Mucosa of rectum (tissue), 2 donors: ENCODE results near the gene NINJ2.

Source experiments
- H3K27ac ChIP-seq, 2 donors: one replicate each; pipeline ENCODE4 v1.7.0; 2013; ENCODE audit warnings: inconsistent platforms in 2 of 2, low read depth in 2 of 2, low read length in 2 of 2
- H3K27me3 ChIP-seq, 2 donors: one replicate each; pipeline ENCODE4 v1.7.0; 2013; ENCODE audit warnings: low read length in 2 of 2; ENCODE audit not compliant: control insufficient read depth in 2 of 2, insufficient read depth in 2 of 2
- H3K36me3 ChIP-seq, 2 donors: one replicate each; pipeline ENCODE4 v1.7.0; 2013; ENCODE audit warnings: low read length in 2 of 2; ENCODE audit not compliant: control insufficient read depth in 2 of 2, insufficient read depth in 2 of 2
- H3K4me1 ChIP-seq, 2 donors: one replicate each; pipeline ENCODE4 v1.7.0; 2013; ENCODE audit warnings: low read length in 2 of 2, mild to moderate bottlenecking in 1 of 2; ENCODE audit not compliant: control insufficient read depth in 2 of 2, insufficient read depth in 2 of 2
- H3K4me3 ChIP-seq, 2 donors: one replicate each; pipeline ENCODE4 v1.7.0; 2013; ENCODE audit warnings: low read length in 2 of 2
- H3K9ac ChIP-seq, 2 donors: one replicate each; pipeline ENCODE4 v1.7.0; 2013; ENCODE audit warnings: low read length in 2 of 2, low read depth in 1 of 2, mild to moderate bottlenecking in 1 of 2
- H3K9me3 ChIP-seq, 2 donors: one replicate each; pipeline ENCODE4 v1.7.0; 2013; ENCODE audit warnings: low read length in 2 of 2; ENCODE audit not compliant: control insufficient read depth in 2 of 2
- donor health status: healthy.
- donor health status: Normal muscosa, but diverticular disease.

NINJ2 gene

GRCh38 chr12:526089-526488 lies 137.2 kb downstream of the NINJ2 start:
- H3K4me1 ChIP-seq = peaks cover 0 to 5% of the 10 kb centered on the region in 2 donors
- H3K27me3 ChIP-seq = no peaks in the 10 kb centered on the region
- no peak overlapping the region for H3K4me3 ChIP-seq
- H3K27ac ChIP-seq = no peak overlapping the region
- H3K36me3 ChIP-seq = peaks cover 0 to 14% of the 10 kb centered on the region in 2 donors
- H3K9ac ChIP-seq = no peak overlapping the region
- no peaks in the 10 kb centered on the region for H3K9me3 ChIP-seq

DNA sequence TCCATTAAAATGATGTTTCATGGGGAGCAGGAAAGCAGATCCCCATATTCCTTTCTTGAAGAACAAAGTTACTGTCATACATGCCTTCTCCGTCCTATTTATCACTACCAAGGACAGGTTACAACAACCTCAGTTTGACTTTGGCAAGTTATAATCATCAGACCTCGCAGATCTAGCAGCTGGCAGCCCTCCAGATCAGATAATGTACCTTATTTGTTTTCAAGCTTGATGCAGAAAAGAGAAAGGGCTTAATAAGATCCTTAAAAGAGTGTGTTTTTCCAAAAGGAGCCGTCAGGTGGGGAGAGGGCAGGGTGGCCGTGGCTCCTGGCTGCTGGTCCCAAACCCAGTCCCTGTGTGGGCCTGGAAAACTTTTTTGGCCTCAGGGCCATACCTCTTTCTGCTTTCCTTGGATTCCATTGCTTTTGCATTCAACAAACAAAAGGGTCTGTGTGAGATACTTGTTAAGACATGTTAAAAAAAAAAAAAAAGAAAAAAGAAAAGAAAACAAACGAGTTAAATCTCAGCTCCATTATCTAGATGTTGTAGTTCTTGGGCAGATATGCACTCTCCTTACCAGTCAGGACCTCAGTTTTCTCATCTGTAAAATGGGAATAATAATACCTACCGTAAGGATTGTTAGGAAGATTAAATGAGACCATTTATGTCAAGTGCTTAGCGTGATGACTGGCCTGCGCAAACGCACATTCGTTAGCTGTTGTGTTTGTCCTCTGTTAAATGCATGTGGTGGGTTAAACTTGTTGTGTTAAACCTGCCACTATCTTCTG lies 138.9 kb downstream of the NINJ2 start:
- H3K9ac ChIP-seq = no peak overlapping the region
- no peaks in the 10 kb centered on the region for H3K4me1 ChIP-seq
- peaks cover 0 to 14% of the 10 kb centered on the region in 2 donors for H3K36me3 ChIP-seq
- H3K27me3 ChIP-seq = no peaks in the 10 kb centered on the region
- no peaks in the 10 kb centered on the region for H3K9me3 ChIP-seq
- H3K4me3 ChIP-seq = no peak overlapping the region
- no peak overlapping the region for H3K27ac ChIP-seq

DNA sequence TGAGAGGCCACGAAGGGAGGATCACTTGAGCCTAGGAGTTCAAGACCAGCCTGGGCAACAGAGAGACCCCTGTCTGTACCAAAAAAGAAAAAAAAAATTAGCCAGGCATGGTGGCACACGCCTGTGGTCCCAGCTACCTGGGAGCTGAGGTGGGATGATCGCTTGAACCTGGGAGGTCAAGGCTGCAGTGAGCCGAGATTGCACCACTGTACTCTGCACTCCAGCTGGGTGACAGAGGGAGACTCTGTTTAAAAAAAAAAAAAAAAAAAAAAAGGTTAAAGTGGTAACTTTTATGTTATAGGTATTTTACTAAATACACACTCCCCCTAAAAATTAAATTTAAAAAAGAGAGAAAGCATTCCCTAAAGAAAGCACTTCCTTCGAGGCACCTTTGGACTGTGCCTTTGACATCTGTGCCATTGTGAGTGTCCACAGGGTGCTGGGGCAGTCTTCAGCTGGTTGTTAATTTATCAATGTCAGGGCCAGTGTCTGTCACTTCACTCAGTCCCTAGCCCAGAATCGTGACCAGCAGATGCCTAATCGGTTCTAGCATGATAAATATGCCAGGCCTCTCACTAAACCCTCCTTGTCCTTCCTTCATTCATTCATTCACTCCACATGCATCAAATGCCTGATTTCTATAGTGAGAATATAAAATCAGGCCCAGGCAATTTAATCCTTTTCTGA lies 140.4 kb downstream of the NINJ2 start:
- Histone ChIP-seq H3K4me3 (no peak overlapping the region), H3K36me3 (peaks cover 0 to 14% of the 10 kb centered on the region in 2 donors), H3K27me3 (no peaks in the 10 kb centered on the region), H3K9ac (no peak overlapping the region), H3K4me1 (no peaks in the 10 kb centered on the region), H3K27ac (no peak overlapping the region), H3K9me3 (no peaks in the 10 kb centered on the region)

GRCh38 chr12:520119-520518 lies 143.1 kb downstream of the NINJ2 start:
- H3K27me3 ChIP-seq = no peaks in the 10 kb centered on the region
- H3K9me3 ChIP-seq = no peaks in the 10 kb centered on the region
- H3K4me3 ChIP-seq = no peak overlapping the region
- no peaks in the 10 kb centered on the region for H3K4me1 ChIP-seq
- H3K9ac ChIP-seq = no peak overlapping the region
- H3K36me3 ChIP-seq = peaks cover 0 to 7% of the 10 kb centered on the region in 2 donors
- no peak overlapping the region for H3K27ac ChIP-seq

DNA sequence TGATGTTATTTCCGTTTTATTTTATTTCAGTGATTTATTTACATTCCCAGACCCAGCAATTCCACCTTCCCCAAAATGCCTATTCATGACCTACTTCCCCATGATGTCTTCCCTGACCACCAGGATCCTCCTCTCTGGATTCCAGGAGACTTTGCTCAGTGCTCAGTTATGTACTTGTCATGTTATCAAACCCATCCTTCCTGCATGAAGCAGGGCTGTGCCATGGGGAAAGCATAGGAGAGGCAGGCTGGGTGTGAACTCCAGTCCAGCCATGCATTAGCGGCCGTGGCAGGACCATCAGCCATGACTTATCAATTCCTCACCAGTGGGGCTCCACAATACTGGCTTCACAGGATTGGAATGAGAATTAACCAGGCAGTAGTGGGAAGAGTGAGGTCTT lies 145.7 kb downstream of the NINJ2 start:
- no peaks in the 10 kb centered on the region for H3K4me1 ChIP-seq
- no peak overlapping the region for H3K4me3 ChIP-seq
- H3K9me3 ChIP-seq = no peaks in the 10 kb centered on the region
- H3K9ac ChIP-seq = no peak overlapping the region
- no peaks in the 10 kb centered on the region for H3K27me3 ChIP-seq
- H3K36me3 ChIP-seq = peaks cover 0 to 7% of the 10 kb centered on the region in 2 donors
- no peak overlapping the region for H3K27ac ChIP-seq
